ENCODE data around the gene FAM3B. TPM values are rescaled to one million over a fixed set of nuclear protein-coding genes. Genes with fewer than 3 reads are reported as not detected.
"Not testable (repeated sequence)": the region's sequence is repeated elsewhere in the genome, so short reads cannot be mapped to it uniquely, and the experiment has no call there.

FAM3B gene
- total RNA-seq, 1 donor from 2014 or later, result 0.91 TPM

- no peak for DNase-seq (ENCODE audit: low spot score)
- ATAC-seq, result no peak
Observed at GRCh38 chr21:41349126-41349525, 32.5 kb downstream of the FAM3B start.

- no peak for DNase-seq (ENCODE audit: low spot score)
Observed at GRCh38 chr21:41349619-41350390, 33.2 kb downstream of the FAM3B start.

GRCh38 chr21:41350436-41351155 lies 34.0 kb downstream of the FAM3B start:
- no peak for ATAC-seq
- DNase-seq (ENCODE audit: low spot score), result no peak

More at GRCh38 chr21:41349619-41350390, 33.2 kb downstream of the FAM3B start:
- ATAC-seq, result no peak

GRCh38 chr21:41357546-41357945 lies 40.9 kb downstream of the FAM3B start:
- DNase-seq (ENCODE audit: low spot score), result no peak

GRCh38 chr21:41358193-41359166 lies 41.9 kb downstream of the FAM3B start:
- DNase-seq (ENCODE audit: low spot score), result no peak
- no peak for ATAC-seq

More at GRCh38 chr21:41357546-41357945, 40.9 kb downstream of the FAM3B start:
- no peak for ATAC-seq

GRCh38 chr21:41359286-41359685 lies 42.7 kb downstream of the FAM3B start:
- ATAC-seq, result no peak
- DNase-seq (ENCODE audit: low spot score), result no peak

- ATAC-seq; DNase-seq (ENCODE audit: low spot score): not testable (repeated sequence)
Observed at GRCh38 chr21:41359754-41360071, 43.1 kb downstream of the FAM3B start.

GRCh38 chr21:41360072-41360821 lies 43.6 kb downstream of the FAM3B start:
- ATAC-seq, result peak; percentile 54
- no peak for DNase-seq (ENCODE audit: low spot score)

- ATAC-seq, result no peak
- DNase-seq (ENCODE audit: low spot score), result no peak
Observed at GRCh38 chr21:41361053-41361785, 44.6 kb downstream of the FAM3B start.

GRCh38 chr21:41361786-41362604 lies 45.4 kb downstream of the FAM3B start, which contains the start of gene MX2:
Gene MX2 (plus strand): TSS chr21:41362027. CDS start chr21:41376907, 14,880 bp downstream.
- DNase-seq (ENCODE audit: low spot score) (no peak), ATAC-seq (peak; percentile 58)

- no peak for ATAC-seq
- DNase-seq (ENCODE audit: low spot score), result no peak
Observed at GRCh38 chr21:41362605-41363369, 46.2 kb downstream of the FAM3B start.

- DNase-seq (ENCODE audit: low spot score) (no peak), ATAC-seq (no peak)
Observed at GRCh38 chr21:41363370-41364270, 47.0 kb downstream of the FAM3B start.

- no peak for DNase-seq (ENCODE audit: low spot score)
- ATAC-seq, result no peak
Observed at GRCh38 chr21:41364308-41364707, 47.7 kb downstream of the FAM3B start.

- DNase-seq (ENCODE audit: low spot score) (no peak), ATAC-seq (no peak)
Observed at GRCh38 chr21:41365377-41366107, 48.9 kb downstream of the FAM3B start.

- peak; percentile 24 for ATAC-seq
- DNase-seq (ENCODE audit: low spot score), result peak; percentile 50
Observed at GRCh38 chr21:41366522-41367151, 50.0 kb downstream of the FAM3B start.
